IMR-90 (cell line): ENCODE measurements around the gene CENPS.

ENCODE experiments used
- BHLHE40 ChIP-seq: fragments of 150-350 bp; IDR thresholded peaks from 2 replicates; pipeline ENCODE4 v1.6.1; 2016; ENCODE audit warnings: mild to moderate bottlenecking, low read depth, low read length
- CEBPB ChIP-seq: IDR thresholded peaks from 2 replicates; pipeline ENCODE4 v1.6.1; 2012; ENCODE audit warnings: low read depth, low read length, improper control_type of control experiment
- FOS ChIP-seq: fragments of 150-350 bp; IDR thresholded peaks from 2 replicates; pipeline ENCODE4 v1.6.1; 2016; ENCODE audit warnings: low read depth, low read length
- MAFK ChIP-seq: IDR thresholded peaks from 2 replicates; pipeline ENCODE4 v1.6.1; 2012; ENCODE audit warnings: low read depth, low read length, improper control_type of control experiment
- POLR2A ChIP-seq: IDR thresholded peaks from 2 replicates; pipeline ENCODE4 v1.6.1; 2012; ENCODE audit warnings: mild to moderate bottlenecking, low read depth, low read length
- RAD21 ChIP-seq: IDR thresholded peaks from 2 replicates; pipeline ENCODE4 v1.6.1; 2012; ENCODE audit warnings: low read length, improper control_type of control experiment
- TF ChIP-seq, protein P1 (sequence below): conservative IDR thresholded peaks from 2 replicates; pipeline ENCODE4 v1.5.1; 2012; ENCODE audit warnings: mild to moderate bottlenecking, low read depth, low read length, improper control_type of control experiment
- TF ChIP-seq, protein P2 (sequence below): fragments of 150-350 bp; IDR thresholded peaks from 2 replicates; pipeline ENCODE4 v1.6.1; 2017; ENCODE audit warnings: mild to moderate bottlenecking, antibody characterized with exemption, low read length, low read depth

DNA sequence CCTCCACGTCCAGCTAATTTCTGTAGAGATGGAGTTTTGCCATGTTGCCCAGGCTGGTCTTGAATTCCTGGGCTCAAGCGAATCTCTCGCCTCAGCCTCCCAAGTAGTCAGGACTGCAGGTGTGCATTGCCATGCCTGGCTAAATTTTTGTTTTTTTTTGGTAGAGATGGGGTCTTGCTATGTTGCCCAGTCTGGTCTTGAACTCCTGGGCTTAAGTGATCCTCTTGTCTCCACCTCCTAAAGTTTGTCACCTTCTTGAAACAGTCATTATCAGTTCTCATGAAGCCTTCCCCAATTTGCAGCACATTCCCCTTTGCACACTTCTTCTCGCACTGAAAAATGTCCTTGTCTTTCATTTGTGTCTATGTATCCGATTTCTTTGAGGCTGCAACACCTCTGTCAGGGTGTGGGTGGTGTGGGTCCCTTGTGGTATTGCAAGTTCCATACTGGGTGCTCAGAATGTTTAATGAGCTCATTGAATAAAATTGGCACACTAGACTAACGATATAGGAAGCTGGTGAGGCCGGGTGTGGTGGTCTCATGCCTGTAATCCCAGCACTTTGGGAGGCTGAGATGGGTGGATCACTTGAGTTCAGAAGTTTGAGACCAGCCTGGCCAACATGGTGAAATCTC is 16.7 kb downstream of the CENPS start:
- TF ChIP-seq, protein P1, sequence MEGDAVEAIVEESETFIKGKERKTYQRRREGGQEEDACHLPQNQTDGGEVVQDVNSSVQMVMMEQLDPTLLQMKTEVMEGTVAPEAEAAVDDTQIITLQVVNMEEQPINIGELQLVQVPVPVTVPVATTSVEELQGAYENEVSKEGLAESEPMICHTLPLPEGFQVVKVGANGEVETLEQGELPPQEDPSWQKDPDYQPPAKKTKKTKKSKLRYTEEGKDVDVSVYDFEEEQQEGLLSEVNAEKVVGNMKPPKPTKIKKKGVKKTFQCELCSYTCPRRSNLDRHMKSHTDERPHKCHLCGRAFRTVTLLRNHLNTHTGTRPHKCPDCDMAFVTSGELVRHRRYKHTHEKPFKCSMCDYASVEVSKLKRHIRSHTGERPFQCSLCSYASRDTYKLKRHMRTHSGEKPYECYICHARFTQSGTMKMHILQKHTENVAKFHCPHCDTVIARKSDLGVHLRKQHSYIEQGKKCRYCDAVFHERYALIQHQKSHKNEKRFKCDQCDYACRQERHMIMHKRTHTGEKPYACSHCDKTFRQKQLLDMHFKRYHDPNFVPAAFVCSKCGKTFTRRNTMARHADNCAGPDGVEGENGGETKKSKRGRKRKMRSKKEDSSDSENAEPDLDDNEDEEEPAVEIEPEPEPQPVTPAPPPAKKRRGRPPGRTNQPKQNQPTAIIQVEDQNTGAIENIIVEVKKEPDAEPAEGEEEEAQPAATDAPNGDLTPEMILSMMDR: no peak
- TF ChIP-seq POLR2A: no peak
- no peak for TF ChIP-seq FOS
- TF ChIP-seq RAD21: no peak
- no peak for TF ChIP-seq BHLHE40
- TF ChIP-seq, protein P2, sequence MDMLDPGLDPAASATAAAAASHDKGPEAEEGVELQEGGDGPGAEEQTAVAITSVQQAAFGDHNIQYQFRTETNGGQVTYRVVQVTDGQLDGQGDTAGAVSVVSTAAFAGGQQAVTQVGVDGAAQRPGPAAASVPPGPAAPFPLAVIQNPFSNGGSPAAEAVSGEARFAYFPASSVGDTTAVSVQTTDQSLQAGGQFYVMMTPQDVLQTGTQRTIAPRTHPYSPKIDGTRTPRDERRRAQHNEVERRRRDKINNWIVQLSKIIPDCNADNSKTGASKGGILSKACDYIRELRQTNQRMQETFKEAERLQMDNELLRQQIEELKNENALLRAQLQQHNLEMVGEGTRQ: no peak
- no peak for TF ChIP-seq CEBPB
- TF ChIP-seq MAFK: no peak
